Islet precursor cell (in vitro differentiated cells): ENCODE data around the gene PIK3R6.
A peak's percentile ranks its signal among the peaks of the same experiment; 100 is the strongest.

Experiments used
- DNase-seq: peaks from one replicate; pipeline ENCODE4 v3.0.0-alpha.2; 2018

Gene PIK3R6

GRCh38 chr17:8867361-8867981 lies at the start of gene PIK3R6:
Gene PIK3R6 (minus strand): TSS chr17:8867674. CDS start chr17:8849794, 17,880 bp downstream.
- peak; percentile 41 for DNase-seq

- DNase-seq, result no peak
Measured at GRCh38 chr17:8916466-8916865, 49.0 kb upstream of the PIK3R6 start.

GRCh38 chr17:8914554-8914953 lies 47.1 kb upstream of the PIK3R6 start:
- DNase-seq, result peak; percentile 50

- peak; percentile 51 for DNase-seq
Measured at GRCh38 chr17:8913879-8914278, 46.4 kb upstream of the PIK3R6 start.

- no peak for DNase-seq
Measured at GRCh38 chr17:8913091-8913490, 45.6 kb upstream of the PIK3R6 start.

GRCh38 chr17:8912084-8912981 lies 44.9 kb upstream of the PIK3R6 start:
- no peak for DNase-seq

- DNase-seq, result peak; percentile 53
Measured at GRCh38 chr17:8910969-8911604, 43.6 kb upstream of the PIK3R6 start.

- DNase-seq, result no peak
Measured at GRCh38 chr17:8909586-8910270, 42.3 kb upstream of the PIK3R6 start.

GRCh38 chr17:8905331-8905730 lies 37.9 kb upstream of the PIK3R6 start:
- DNase-seq, result peak; percentile 49

- peak; percentile 45 for DNase-seq
Measured at GRCh38 chr17:8904686-8905085, 37.2 kb upstream of the PIK3R6 start.

GRCh38 chr17:8904201-8904600 lies 36.7 kb upstream of the PIK3R6 start:
- no peak for DNase-seq

GRCh38 chr17:8900626-8901585 lies 33.4 kb upstream of the PIK3R6 start:
- peak; percentile 54 for DNase-seq

- no peak for DNase-seq
Measured at GRCh38 chr17:8900207-8900606, 32.7 kb upstream of the PIK3R6 start.

- peak; percentile 22 for DNase-seq
Measured at GRCh38 chr17:8898636-8899035, 31.2 kb upstream of the PIK3R6 start.

- peak; percentile 24 for DNase-seq
Measured at GRCh38 chr17:8898126-8898525, 30.7 kb upstream of the PIK3R6 start.

GRCh38 chr17:8896641-8897635 lies 29.5 kb upstream of the PIK3R6 start:
- peak; percentile 47 for DNase-seq

GRCh38 chr17:8896087-8896486 lies 28.6 kb upstream of the PIK3R6 start:
- DNase-seq, result no peak

- peak; percentile 85 for DNase-seq
Measured at GRCh38 chr17:8894673-8895578, 27.5 kb upstream of the PIK3R6 start.

GRCh38 chr17:8894202-8894671 lies 26.8 kb upstream of the PIK3R6 start:
- peak; percentile 68 for DNase-seq
